SIG-M5 treated with dmso at 0.1 percent for 504 hours (cell line): Measurements from ENCODE around the gene HOXA3.

Experiments used
- DNase-seq: peaks from one replicate; lab custom pipeline; 2025; ENCODE audit not compliant: unreplicated experiment; lab: John Stamatoyannopoulos, UW

Gene HOXA3

GRCh38 chr7:27095050-27095896, 57.1 kb downstream of the HOXA3 start:
- no peak for DNase-seq

- DNase-seq: no peak
Observed at GRCh38 chr7:27094304-27095049, 57.9 kb downstream of the HOXA3 start.

- DNase-seq: no peak
Observed at GRCh38 chr7:27093184-27093895, 59.0 kb downstream of the HOXA3 start.

- DNase-seq: no peak
Observed at GRCh38 chr7:27092819-27093110, 59.6 kb downstream of the HOXA3 start.

- DNase-seq: no peak
Observed at GRCh38 chr7:27091941-27092818, 60.2 kb downstream of the HOXA3 start.

- DNase-seq: no peak
Observed at GRCh38 chr7:27091105-27091504, 61.3 kb downstream of the HOXA3 start.

GRCh38 chr7:27088002-27088922, 64.1 kb downstream of the HOXA3 start:
- no peak for DNase-seq

GRCh38 chr7:27083646-27084045, 68.7 kb downstream of the HOXA3 start:
- no peak for DNase-seq

GRCh38 chr7:27082171-27082570, 70.2 kb downstream of the HOXA3 start:
- no peak for DNase-seq

- DNase-seq: no peak
Observed at GRCh38 chr7:27080844-27081436, 71.4 kb downstream of the HOXA3 start.

- peak; percentile 64 for DNase-seq
Observed at GRCh38 chr7:27079234-27079975, 73.0 kb downstream of the HOXA3 start.

GRCh38 chr7:27078616-27079233, 73.7 kb downstream of the HOXA3 start:
- no peak for DNase-seq

GRCh38 chr7:27073076-27073475, 79.3 kb downstream of the HOXA3 start:
- peak; percentile 7 for DNase-seq

GRCh38 chr7:27071622-27072390, 80.6 kb downstream of the HOXA3 start:
- DNase-seq: peak; percentile 70

GRCh38 chr7:27068259-27068658, 84.1 kb downstream of the HOXA3 start:
- no peak for DNase-seq

- no peak for DNase-seq
Observed at GRCh38 chr7:27066148-27066547, 86.2 kb downstream of the HOXA3 start.

- DNase-seq: no peak
Observed at GRCh38 chr7:27065709-27066108, 86.7 kb downstream of the HOXA3 start.

GRCh38 chr7:27064661-27065060, 87.7 kb downstream of the HOXA3 start:
- DNase-seq: no peak
